Prostate gland (tissue), 2 donors: ENCODE measurements around the gene SETD9. TPM values are rescaled to one million over a fixed set of nuclear protein-coding genes. Genes with fewer than 3 reads are reported as not detected.

Source experiments
- DNase-seq: peaks from one replicate; pipeline ENCODE4 v3.0.0-alpha.2; 2019; ENCODE audit warnings: low spot score
- H3K27ac ChIP-seq, 2 donors: fragments of 200-600 bp; sonication (generic); 2 replicates each; pipeline ENCODE4 v1.5.1; 2017 to 2019
- H3K27me3 ChIP-seq: fragments of 200-600 bp; sonication (generic); replicated peaks from 2 replicates; pipeline ENCODE4 v1.5.1; 2019; ENCODE audit not compliant: insufficient read depth
- H3K36me3 ChIP-seq, 2 donors: fragments of 200-600 bp; sonication (generic); 1 replicate in 1 of 2; 2 replicates in 1 of 2; pipeline versions ENCODE4 v1.5.1 to v1.8.1; 2017 to 2019
- H3K4me1 ChIP-seq: fragments of 200-600 bp; sonication (generic); replicated peaks from 2 replicates; pipeline ENCODE4 v1.5.1; 2019
- H3K4me3 ChIP-seq, 2 donors: fragments of 200-600 bp; sonication (generic); 2 replicates each; pipeline ENCODE4 v1.5.1; 2017 to 2019
- H3K9me3 ChIP-seq: fragments of 200-600 bp; sonication (generic); 2 replicates; pipeline ENCODE4 v1.5.1; 2017
- POLR2A ChIP-seq: fragments of 450-650 bp; IDR thresholded peaks from one replicate; pipeline ENCODE4 v1.6.1; 2016; ENCODE audit warnings: antibody characterized with exemption, mild to moderate bottlenecking
- POLR2AphosphoS5 ChIP-seq: sonication (generic); formaldehyde crosslinking; IDR thresholded peaks from one replicate; pipeline ENCODE4 v1.6.1; 2017; ENCODE audit warnings: antibody characterized with exemption
- WGBS: methylation state at CpG from one replicate; pipeline ENCODE4 v1.1.5; 2018; 5-methylcytosine and 5-hydroxymethylcytosine counted together
- intact Hi-C: fragments of 100-400 bp; cut with DNase I; formaldehyde crosslinking; loops from one replicate; pipeline ENCODE4 v1.14.2; 2022
- total RNA-seq, 2 donors: library from RNA; depleted of rRNA; stranded (reverse); fragments of >200 nt; gene quantifications; one replicate each; pipeline ENCODE4 v1.1.0, GENCODE V29; 2016
- TF ChIP-seq, protein P1 (sequence below), 4 experiments: fragments of 200-600 bp in 2 of 4; fragments of 450-650 bp in 2 of 4; sonication (generic) in 2 of 4; IDR thresholded peaks; 1 replicate in 3 of 4; 2 replicates in 1 of 4; pipeline ENCODE4 v1.5.1; 2016 to 2019; ENCODE audit warnings: antibody characterized with exemption in 4 of 4, mild to moderate bottlenecking in 2 of 4, moderate library complexity in 2 of 4

SETD9 gene
- total RNA-seq, 2 donors from 2014 or later: 10.7 to 20.3 TPM

GRCh38 chr5:56898213-56898612 is 11.2 kb upstream of the SETD9 start:
- H3K4me1 ChIP-seq: no peaks in the 10 kb centered on the region
- no peak overlapping the region for H3K27ac ChIP-seq
- 89% methylated on average over 4 of the region's 4 CpGs for WGBS
- H3K27me3 ChIP-seq: no peaks in the 10 kb centered on the region
- no peaks in the 10 kb centered on the region for H3K36me3 ChIP-seq
- no peak for DNase-seq
- no peak for TF ChIP-seq POLR2A
- TF ChIP-seq, protein P1, sequence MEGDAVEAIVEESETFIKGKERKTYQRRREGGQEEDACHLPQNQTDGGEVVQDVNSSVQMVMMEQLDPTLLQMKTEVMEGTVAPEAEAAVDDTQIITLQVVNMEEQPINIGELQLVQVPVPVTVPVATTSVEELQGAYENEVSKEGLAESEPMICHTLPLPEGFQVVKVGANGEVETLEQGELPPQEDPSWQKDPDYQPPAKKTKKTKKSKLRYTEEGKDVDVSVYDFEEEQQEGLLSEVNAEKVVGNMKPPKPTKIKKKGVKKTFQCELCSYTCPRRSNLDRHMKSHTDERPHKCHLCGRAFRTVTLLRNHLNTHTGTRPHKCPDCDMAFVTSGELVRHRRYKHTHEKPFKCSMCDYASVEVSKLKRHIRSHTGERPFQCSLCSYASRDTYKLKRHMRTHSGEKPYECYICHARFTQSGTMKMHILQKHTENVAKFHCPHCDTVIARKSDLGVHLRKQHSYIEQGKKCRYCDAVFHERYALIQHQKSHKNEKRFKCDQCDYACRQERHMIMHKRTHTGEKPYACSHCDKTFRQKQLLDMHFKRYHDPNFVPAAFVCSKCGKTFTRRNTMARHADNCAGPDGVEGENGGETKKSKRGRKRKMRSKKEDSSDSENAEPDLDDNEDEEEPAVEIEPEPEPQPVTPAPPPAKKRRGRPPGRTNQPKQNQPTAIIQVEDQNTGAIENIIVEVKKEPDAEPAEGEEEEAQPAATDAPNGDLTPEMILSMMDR (IDR thresholded peaks at IDR 0.05): no peak
- no peaks in the 10 kb centered on the region for H3K9me3 ChIP-seq
- H3K4me3 ChIP-seq: no peak overlapping the region
- intact Hi-C loops: no loop called here

- no peak for DNase-seq
- TF ChIP-seq, protein P1 (IDR thresholded peaks at IDR 0.05): no peak
- no peak for TF ChIP-seq POLR2A
- no peak for TF ChIP-seq POLR2AphosphoS5
- Histone ChIP-seq H3K4me3 (no peak overlapping the region), H3K27me3 (no peaks in the 10 kb centered on the region), H3K36me3 (no peaks in the 10 kb centered on the region), H3K9me3 (no peaks in the 10 kb centered on the region), H3K4me1 (no peaks in the 10 kb centered on the region), H3K27ac (no peak overlapping the region)
- intact Hi-C loops: loop anchor here (2.0 to 5.0 kb wide), 2 partner anchors 320 to 1562 kb away; partner anchors contain the start of gene PLK2
- WGBS: 63% methylated on average over 4 of the region's 4 CpGs
Observed at GRCh38 chr5:56900395-56900794, 9.0 kb upstream of the SETD9 start.

GRCh38 chr5:56900858-56901578 is 8.4 kb upstream of the SETD9 start:
- Histone ChIP-seq H3K27ac (no peak overlapping the region), H3K27me3 (no peaks in the 10 kb centered on the region), H3K4me3 (no peak overlapping the region), H3K36me3 (no peaks in the 10 kb centered on the region), H3K9me3 (no peaks in the 10 kb centered on the region), H3K4me1 (no peaks in the 10 kb centered on the region)
- intact Hi-C loops: loop anchor here (2.0 to 5.0 kb wide), 2 partner anchors 320 to 1561 kb away; partner anchors contain the start of gene PLK2
- TF ChIP-seq, protein P1 (IDR thresholded peaks at IDR 0.05): peak; percentile 40 to 76 (median 70)
- TF ChIP-seq POLR2AphosphoS5 (no peak), POLR2A (no peak)
- WGBS: 32% methylated on average over 3 of the region's 3 CpGs
- DNase-seq: peak; percentile 22

- H3K9me3 ChIP-seq: no peaks in the 10 kb centered on the region
- H3K4me3 ChIP-seq: peak overlapping the region; percentile 45 to 56
- no peaks in the 10 kb centered on the region for H3K36me3 ChIP-seq
- TF ChIP-seq POLR2AphosphoS5 (no peak), POLR2A (no peak)
- TF ChIP-seq, protein P1 (IDR thresholded peaks at IDR 0.05): no peak
- WGBS: 2% methylated on average over 19 of the region's 19 CpGs
- no peaks in the 10 kb centered on the region for H3K27me3 ChIP-seq
- DNase-seq: no peak
- intact Hi-C loops: loop anchor here (2.0 kb wide), 1 partner anchor 266 kb away; the partner anchor contains the start of gene GPBP1
- H3K27ac ChIP-seq: peak overlapping the region; percentile 90 to 94
- H3K4me1 ChIP-seq: no peaks in the 10 kb centered on the region
Observed at GRCh38 chr5:56908942-56909293, 478 bp upstream of the SETD9 start.
